T-helper 2 cell (primary cell): Measurements from ENCODE around the gene ARHGEF10L.

Experiments
- DNase-seq, 5 experiments: peaks; one replicate each; pipeline versions ENCODE4 v3.0.0 to v3.0.0-alpha.2; 2012 to 2022

Gene ARHGEF10L

GRCh38 chr1:17640393-17640792, 100.9 kb downstream of the ARHGEF10L start:
- DNase-seq = no peak

GRCh38 chr1:17640975-17641374, 101.5 kb downstream of the ARHGEF10L start:
- no peak for DNase-seq

GRCh38 chr1:17642169-17642568, 102.7 kb downstream of the ARHGEF10L start:
- DNase-seq = no peak

DNA sequence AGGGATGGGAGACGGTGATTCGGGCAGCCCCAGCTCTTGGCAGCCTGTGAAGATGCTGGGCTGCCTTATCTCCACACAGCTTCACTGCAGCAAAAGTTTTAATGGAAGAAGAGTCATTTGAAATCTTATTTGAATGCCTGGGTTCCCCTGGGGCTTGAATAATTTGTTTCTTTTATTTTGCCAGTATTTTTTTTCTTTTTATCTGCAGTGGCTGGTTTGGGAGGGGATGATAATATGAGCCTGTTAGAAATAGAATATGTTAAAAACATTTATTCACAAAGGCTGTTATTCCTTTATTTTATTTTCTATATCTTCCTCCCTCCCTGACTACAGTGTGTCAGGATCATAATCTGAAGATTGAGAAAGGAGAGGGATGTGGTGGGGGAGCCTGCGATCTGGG, 103.4 kb downstream of the ARHGEF10L start:
- no peak for DNase-seq

GRCh38 chr1:17643861-17644703, 104.6 kb downstream of the ARHGEF10L start:
- DNase-seq = no peak

GRCh38 chr1:17645068-17645911, 105.8 kb downstream of the ARHGEF10L start:
- no peak for DNase-seq

- DNase-seq = no peak
These were observed 107.2 kb downstream of the ARHGEF10L start for GRCh38 chr1:17646444-17647280.

GRCh38 chr1:17648457-17649145, 109.1 kb downstream of the ARHGEF10L start:
- DNase-seq = no peak

DNA sequence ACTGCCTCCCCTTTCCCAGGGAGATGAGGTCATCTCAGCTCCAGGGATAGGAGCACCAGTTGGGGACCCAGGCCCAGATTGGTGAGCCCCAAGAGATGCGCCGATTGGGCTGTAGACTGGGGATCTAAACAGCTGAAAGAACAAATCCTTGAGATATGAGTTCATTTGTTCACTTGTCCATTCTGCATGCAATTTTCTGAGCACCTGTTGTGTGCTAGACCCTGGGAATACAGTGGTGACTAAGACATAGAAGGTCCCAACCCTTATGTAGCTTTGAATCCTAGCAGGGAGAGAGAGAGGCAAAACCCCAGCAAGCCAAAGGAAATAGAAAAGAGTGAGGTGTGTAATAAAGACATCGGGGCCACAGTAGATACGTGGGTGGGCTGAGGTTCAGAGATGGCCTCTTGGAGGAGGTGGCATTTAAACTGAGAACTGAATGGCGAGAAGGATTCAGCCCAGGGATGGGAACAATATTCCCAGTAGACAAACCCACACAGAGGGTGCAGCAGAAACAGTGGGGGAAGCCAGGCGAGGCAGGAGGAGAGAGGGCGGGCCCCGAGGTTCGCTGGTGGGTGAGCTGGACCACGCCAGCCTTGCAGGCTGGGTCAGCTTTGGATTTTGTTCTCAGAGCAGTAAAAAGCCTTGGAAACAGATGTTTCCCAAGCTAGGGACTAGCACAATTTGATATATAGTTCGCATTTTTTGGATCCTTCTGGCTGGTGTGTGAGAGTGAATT, 110.0 kb downstream of the ARHGEF10L start:
- DNase-seq = no peak

DNA sequence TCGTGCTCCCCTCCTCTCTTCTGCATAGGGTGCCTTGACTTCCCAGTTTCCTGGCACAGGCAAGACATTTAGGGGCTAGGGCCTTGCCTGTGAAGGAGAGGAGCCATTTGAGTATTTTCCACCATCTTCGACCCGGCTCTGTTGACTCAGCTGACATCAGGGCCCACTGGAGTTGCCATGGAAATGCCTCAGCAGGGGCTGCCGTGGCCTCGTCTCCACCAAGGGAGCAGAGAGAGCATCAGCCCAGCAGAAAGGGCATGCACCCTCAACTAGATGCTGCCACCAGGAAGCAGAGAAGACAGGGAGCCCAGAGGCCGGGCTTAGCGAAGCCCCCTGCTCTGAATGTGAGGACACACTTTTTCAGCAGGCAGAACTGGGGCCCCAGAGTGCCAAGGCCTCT, 113.8 kb downstream of the ARHGEF10L start:
- no peak for DNase-seq

DNA sequence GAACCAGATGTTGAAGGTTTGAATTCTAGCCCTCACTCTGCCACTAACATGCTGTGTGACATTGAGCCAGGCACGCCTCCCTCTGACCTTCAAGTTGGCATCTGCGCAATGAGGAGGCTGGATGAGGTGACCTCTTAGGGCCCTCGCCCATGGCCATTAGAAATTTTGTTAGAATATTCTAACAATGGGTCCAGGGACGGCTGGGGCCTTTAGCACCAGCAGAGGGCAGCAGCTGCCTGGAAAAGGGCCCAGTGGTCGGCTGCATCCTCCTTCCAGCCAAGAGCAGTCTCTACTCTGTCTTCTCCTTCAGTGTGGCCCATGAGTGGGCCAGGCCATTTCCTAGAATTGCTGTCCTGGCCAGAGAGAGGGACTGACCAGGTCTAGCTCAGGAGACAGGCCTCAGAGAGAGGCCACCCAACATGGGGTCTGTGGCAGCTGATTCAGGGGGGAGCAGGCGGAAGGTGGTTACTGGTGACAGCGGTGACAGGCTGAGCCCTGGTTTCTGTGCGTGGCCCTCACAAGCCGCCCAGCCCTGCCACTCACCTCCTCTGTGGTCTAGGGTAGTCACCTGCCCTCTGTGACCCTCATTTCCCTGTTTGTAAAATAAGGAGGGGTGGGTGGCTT, 114.3 kb downstream of the ARHGEF10L start:
- no peak for DNase-seq

- DNase-seq = no peak
These were observed 115.0 kb downstream of the ARHGEF10L start for GRCh38 chr1:17654519-17654918.

DNA sequence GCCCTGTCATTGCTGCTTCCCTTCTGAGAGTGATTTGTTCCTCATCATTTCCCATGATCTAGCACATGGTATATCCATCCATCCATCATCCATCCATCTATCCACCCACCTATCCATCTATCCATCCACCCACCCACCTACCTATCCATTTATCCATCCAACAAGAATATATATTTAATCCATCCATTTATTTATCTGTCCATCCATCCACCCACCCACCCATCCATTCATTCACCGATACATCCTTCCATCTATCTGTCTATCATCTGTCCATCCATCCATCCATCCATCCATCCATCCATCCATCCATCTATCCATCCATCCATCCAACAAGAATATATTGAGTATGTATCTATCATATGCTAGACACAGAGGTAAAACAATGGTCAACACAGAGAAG, 115.7 kb downstream of the ARHGEF10L start:
- DNase-seq = no peak

- no peak for DNase-seq
These were observed 116.4 kb downstream of the ARHGEF10L start for GRCh38 chr1:17655922-17656321.

- no peak for DNase-seq
These were observed 117.9 kb downstream of the ARHGEF10L start for GRCh38 chr1:17657436-17657835.

GRCh38 chr1:17658837-17659236, 119.3 kb downstream of the ARHGEF10L start:
- DNase-seq = no peak

- DNase-seq = peak in 4 of 5 experiments; percentile 16 to 34 (median 23)
These were observed 122.2 kb downstream of the ARHGEF10L start for GRCh38 chr1:17661546-17662157.

GRCh38 chr1:17662296-17662695, 122.8 kb downstream of the ARHGEF10L start:
- no peak for DNase-seq

GRCh38 chr1:17662786-17663185, 123.3 kb downstream of the ARHGEF10L start:
- no peak for DNase-seq

DNA sequence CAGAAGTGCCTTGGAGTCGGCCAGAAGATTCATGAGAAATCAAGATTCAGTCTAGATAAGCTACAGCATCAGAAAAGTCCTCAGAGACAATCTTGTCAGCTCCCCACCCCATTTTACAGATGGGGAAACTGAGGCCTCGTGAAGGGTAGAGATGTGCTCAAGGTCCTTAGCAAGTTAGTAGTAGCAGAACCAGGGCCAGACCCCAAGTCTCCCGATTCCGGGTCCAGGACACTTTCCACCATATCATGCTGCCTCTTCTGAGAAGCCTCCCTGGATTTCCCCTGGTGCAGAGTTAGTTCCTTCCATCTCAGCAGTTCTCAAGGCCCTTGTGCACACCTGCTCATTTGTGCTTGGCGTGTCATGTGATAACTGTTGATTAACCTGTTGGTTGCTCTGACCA, 124.1 kb downstream of the ARHGEF10L start:
- no peak for DNase-seq

- no peak for DNase-seq
These were observed 124.8 kb downstream of the ARHGEF10L start for GRCh38 chr1:17664322-17664721.
